Measurements from ENCODE around the gene ADRB1. TPM values are rescaled to one million over a fixed set of nuclear protein-coding genes. Genes with fewer than 3 reads are reported as not detected.
A peak's percentile ranks its signal among the peaks of the same experiment; 100 is the strongest.

Gene ADRB1
- polyA plus RNA-seq, 1 experiment = not detected

DNA sequence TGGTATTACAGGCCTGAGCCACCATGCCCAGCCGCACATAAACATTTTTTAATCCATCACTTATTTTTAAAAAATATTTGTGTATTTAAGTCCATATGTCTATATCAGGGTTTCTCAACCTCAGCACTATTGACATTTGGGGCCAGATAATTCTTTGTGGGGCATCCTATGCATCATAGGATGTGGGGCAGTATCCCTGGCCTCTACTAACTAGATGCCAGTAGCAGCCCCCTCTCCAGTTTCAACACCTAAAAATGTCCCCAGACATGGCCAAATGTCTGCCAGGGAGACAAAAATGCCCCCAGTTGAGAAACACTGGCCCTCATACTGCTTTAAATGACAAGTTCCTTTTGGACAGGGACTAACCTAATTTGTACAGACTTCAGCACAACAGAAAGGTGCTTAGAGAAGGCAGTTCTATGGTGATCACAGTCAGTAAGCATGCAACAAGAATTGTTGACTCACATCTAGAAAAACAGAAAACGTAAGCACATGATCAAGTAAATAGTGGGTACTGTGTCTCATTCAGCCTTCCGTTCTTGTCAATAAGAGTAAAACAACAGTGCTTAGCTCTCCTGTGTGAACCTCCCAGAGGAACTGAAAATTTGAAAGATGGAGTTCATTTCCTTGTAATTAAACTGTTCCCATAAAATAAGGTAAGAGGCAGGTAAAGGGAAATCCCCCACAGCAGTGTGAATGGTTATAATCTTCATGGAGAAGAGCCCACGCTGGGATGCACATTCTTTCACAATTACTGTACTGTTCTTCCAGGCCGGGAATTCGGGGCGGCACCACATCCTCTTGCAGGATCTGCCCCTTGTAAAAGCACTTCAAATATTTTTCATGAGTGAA lies 17.3 kb upstream of the ADRB1 start:
- H3K9me3 ChIP-seq (ENCODE audit: control insufficient read depth, insufficient read depth, low read length) = no peaks in the 10 kb centered on the region
- H3K27me3 ChIP-seq (ENCODE audit: control insufficient read depth, insufficient read depth, low read length) = peaks cover 5% of the 10 kb centered on the region
- POLR2A ChIA-PET = no interaction called here
- CTCF ChIA-PET = no interaction called here
- no peak overlapping the region for H3K4me3 ChIP-seq (ENCODE audit: low read depth, low read length)
- H3K27ac ChIP-seq (ENCODE audit: low read depth, low read length) = no peak overlapping the region
- DNase-seq (ENCODE audit: low read depth, low spot score) = peak; percentile 11
- TF ChIP-seq, protein P1, sequence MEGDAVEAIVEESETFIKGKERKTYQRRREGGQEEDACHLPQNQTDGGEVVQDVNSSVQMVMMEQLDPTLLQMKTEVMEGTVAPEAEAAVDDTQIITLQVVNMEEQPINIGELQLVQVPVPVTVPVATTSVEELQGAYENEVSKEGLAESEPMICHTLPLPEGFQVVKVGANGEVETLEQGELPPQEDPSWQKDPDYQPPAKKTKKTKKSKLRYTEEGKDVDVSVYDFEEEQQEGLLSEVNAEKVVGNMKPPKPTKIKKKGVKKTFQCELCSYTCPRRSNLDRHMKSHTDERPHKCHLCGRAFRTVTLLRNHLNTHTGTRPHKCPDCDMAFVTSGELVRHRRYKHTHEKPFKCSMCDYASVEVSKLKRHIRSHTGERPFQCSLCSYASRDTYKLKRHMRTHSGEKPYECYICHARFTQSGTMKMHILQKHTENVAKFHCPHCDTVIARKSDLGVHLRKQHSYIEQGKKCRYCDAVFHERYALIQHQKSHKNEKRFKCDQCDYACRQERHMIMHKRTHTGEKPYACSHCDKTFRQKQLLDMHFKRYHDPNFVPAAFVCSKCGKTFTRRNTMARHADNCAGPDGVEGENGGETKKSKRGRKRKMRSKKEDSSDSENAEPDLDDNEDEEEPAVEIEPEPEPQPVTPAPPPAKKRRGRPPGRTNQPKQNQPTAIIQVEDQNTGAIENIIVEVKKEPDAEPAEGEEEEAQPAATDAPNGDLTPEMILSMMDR (IDR thresholded peaks at IDR 0.05; ENCODE audit: low read depth, low read length) = no peak

- Histone ChIP-seq H3K27me3 (ENCODE audit: control insufficient read depth, insufficient read depth, low read length) (peaks cover 3% of the 10 kb centered on the region), H3K4me3 (ENCODE audit: low read depth, low read length) (no peak overlapping the region), H3K9me3 (ENCODE audit: control insufficient read depth, insufficient read depth, low read length) (no peaks in the 10 kb centered on the region), H3K27ac (ENCODE audit: low read depth, low read length) (no peak overlapping the region)
- ChIA-PET CTCF (no interaction called here), POLR2A (no interaction called here)
- TF ChIP-seq, protein P1 (IDR thresholded peaks at IDR 0.05; ENCODE audit: low read depth, low read length) = no peak
- no peak for DNase-seq (ENCODE audit: low read depth, low spot score)
Observed at GRCh38 chr10:114027041-114027394, 16.6 kb upstream of the ADRB1 start.

- CTCF ChIA-PET = no interaction called here
Observed at GRCh38 chr10:114027951-114028350, 15.7 kb upstream of the ADRB1 start.

GRCh38 chr10:114028425-114028824 lies 15.2 kb upstream of the ADRB1 start:
- ChIA-PET POLR2A (no interaction called here), CTCF (no interaction called here)
- TF ChIP-seq, protein P1 (IDR thresholded peaks at IDR 0.05; ENCODE audit: low read depth, low read length) = no peak
- Histone ChIP-seq H3K27me3 (ENCODE audit: control insufficient read depth, insufficient read depth, low read length) (no peaks in the 10 kb centered on the region), H3K9me3 (ENCODE audit: control insufficient read depth, insufficient read depth, low read length) (no peaks in the 10 kb centered on the region), H3K4me3 (ENCODE audit: low read depth, low read length) (no peak overlapping the region), H3K27ac (ENCODE audit: low read depth, low read length) (no peak overlapping the region)
- no peak for DNase-seq (ENCODE audit: low read depth, low spot score)

More at GRCh38 chr10:114027951-114028350, 15.7 kb upstream of the ADRB1 start:
- H3K4me3 ChIP-seq (ENCODE audit: low read depth, low read length) = no peak overlapping the region
- no peak for DNase-seq (ENCODE audit: low read depth, low spot score)
- H3K9me3 ChIP-seq (ENCODE audit: control insufficient read depth, insufficient read depth, low read length) = no peaks in the 10 kb centered on the region
- no peak overlapping the region for H3K27ac ChIP-seq (ENCODE audit: low read depth, low read length)
- TF ChIP-seq, protein P1 (IDR thresholded peaks at IDR 0.05; ENCODE audit: low read depth, low read length) = no peak
- POLR2A ChIA-PET = no interaction called here
- no peaks in the 10 kb centered on the region for H3K27me3 ChIP-seq (ENCODE audit: control insufficient read depth, insufficient read depth, low read length)

DNA sequence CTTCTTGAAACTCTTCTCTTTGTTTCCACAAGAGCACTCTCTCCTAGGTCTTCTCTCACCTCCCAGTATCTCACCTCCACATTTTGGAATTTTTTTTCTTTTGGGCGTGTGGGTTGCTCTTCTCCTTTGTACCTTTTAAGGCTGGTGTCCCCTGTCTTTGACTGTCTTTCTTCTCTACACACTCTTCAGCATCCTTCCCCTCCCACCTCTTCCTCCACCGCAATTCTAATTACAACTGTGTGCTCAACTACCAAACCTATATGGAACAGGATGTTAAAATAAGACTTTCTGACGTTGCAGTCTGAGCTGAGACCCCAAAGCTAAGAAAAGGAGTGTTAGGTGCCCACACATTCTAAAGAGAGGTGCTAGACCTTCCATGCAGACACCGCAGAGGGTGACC lies 14.0 kb upstream of the ADRB1 start:
- no peak for DNase-seq (ENCODE audit: low read depth, low spot score)
- Histone ChIP-seq H3K27ac (ENCODE audit: low read depth, low read length) (no peak overlapping the region), H3K9me3 (ENCODE audit: control insufficient read depth, insufficient read depth, low read length) (no peaks in the 10 kb centered on the region), H3K27me3 (ENCODE audit: control insufficient read depth, insufficient read depth, low read length) (no peaks in the 10 kb centered on the region), H3K4me3 (ENCODE audit: low read depth, low read length) (no peak overlapping the region)
- POLR2A ChIA-PET = no interaction called here
- TF ChIP-seq, protein P1 (IDR thresholded peaks at IDR 0.05; ENCODE audit: low read depth, low read length) = no peak
- CTCF ChIA-PET = no interaction called here
